ENCODE results near the gene MICAL2.

The MICAL2 gene

DNA sequence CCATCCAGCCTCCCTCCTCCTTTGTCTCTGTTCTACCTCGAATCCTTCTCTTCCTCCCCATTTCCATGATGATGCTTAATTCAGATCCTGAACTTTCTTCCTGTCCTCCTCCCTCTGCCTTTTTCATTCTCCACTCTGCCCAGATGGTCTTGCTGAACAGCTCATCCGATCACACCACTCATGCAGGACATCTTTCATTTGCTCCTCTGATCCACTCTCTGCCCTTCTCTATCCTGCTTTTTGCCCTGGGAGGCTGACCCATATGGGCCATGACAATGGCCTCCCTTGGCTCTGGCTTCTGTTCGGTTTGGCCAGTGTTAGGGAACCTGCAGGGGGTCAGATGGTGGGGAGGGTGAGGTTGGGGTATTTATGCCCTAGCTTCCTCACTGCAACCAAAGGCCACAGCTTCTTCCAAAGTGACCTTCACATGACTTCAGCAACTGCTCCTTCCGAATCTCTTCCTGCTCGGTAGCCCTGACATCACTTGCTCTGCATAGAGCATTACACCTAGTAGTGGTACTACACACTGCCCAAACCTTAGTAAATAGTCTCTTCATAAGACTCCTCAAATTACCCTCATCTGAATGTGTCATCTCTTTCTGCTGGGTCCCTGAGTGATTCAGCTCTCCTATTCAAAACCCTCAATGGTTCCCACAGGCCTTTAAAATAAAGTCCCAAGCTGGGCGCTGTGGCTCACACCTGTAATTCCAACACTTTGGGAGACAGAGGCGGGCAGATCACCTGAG lies 32.7 kb upstream of the MICAL2 start:
- DNase-seq (ENCODE audit: low read depth), result no peak

DNA sequence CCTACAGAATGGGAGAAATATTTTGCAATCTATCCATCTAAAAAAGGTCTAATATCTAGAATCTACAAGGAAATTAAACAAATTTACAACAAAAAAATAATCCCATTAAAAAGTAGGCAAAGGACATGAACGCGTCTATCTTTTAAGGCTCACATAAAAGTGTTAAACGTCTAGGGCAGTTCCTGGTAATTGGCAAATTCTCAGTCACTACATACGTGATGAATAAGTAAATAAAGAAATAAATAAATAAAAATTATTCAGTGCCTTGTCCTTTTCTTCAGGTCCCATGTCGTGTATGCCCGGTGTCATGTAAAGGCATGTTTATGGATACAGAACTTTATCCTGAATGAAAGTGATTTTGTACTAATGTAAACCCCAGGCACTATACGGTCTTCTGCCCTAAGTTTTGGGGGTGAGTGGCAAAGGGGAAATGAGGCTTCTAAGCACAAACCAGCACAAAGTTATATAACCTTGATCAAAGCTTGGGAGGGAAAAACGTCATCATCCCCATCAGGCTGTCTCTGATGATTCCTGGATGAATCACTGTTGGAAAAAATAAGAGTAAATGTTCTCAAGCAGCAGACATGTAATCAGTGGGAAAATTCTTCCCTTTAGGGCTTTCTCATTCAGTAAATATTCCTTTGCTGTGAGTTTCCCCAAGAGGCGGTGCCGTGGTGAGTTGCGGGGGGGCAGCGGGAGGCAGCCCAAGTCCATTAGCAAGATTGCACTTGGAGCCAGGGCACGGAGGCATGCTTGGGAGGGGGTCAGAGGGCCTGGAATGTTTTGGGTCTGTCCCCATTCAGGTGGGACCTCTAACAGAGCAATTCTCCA lies 30.4 kb upstream of the MICAL2 start:
- peak; percentile 98 for DNase-seq (ENCODE audit: low read depth)

DNA sequence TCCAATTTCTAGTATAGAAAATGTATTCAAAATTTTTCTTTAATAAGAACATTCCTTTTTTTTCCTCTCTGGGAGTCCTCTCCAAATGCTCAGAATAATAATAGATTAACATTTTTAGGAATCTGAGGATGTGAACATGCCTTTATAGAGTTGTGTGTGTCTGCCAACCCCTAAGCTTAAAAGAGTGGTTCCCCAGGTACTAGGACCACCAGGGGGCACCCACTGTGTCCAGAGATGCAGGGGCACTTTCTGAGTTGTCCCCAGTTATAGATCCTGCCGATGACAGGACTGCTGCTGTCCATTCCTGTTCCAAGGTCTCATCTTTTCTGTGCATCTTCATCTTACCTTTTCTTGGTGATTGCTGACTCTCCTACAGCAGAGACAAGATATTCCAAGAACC lies 27.0 kb upstream of the MICAL2 start:
- DNase-seq (ENCODE audit: low read depth), result no peak

DNA sequence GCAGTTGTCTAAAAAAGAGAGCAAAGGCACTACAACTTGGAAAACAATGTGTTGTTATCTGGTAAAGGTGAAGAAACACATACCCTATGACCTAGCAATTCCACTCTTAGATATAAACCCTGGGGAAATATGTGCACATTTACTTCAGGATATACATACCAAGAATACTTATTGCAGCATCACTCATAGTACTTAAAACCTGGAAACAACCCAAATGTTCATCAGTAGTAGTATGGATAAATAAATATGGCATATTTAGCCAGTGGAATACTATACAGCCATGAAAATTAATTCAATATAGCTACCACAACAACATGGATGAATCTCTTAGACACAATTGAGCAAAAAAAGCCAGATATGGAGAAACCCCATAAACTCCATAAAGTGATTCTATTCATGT lies 26.1 kb upstream of the MICAL2 start:
- DNase-seq (ENCODE audit: low read depth), result no peak

DNA sequence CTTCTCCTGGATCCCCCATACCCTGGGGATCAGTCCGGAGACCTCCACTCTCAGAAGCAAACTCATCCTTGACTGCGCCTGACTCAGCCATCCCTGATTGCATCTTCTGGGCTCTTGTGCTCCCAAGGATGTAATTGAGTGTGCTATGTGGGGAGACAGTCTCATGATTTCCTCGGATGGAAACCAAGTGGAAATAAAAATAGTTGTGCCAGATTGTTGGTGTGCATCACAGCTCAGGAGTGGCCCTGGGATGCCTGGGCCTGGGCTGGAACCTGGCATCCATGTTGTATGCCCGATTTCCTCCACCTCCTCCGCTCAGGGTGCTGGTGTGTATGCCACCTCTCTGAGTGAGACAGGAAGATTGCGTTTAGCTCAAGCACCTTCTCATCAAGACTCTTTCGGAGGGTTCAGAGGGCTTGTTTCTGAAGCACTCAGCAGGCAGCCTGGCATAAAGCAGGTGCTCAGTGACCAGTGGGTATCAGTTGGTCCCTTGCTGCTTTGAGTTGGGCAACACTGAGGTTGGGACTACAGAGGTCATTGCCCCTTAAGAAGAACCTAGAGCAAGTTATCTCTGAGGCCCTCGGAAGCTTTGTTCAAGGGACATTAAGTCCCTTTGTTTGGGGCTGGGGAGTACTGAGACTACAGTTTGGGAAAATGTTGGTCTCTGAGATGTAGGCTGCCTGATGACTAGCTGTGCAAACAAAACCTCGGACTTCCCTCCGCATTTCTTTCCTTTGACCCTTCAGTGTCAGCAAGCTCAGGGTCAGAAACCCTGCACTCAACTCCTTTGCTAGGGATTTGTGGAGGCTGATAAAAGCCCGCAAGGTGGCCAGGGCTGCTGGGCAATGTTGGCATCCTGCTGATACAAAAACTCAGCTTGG lies 24.8 kb upstream of the MICAL2 start:
- no peak for DNase-seq (ENCODE audit: low read depth)

DNA sequence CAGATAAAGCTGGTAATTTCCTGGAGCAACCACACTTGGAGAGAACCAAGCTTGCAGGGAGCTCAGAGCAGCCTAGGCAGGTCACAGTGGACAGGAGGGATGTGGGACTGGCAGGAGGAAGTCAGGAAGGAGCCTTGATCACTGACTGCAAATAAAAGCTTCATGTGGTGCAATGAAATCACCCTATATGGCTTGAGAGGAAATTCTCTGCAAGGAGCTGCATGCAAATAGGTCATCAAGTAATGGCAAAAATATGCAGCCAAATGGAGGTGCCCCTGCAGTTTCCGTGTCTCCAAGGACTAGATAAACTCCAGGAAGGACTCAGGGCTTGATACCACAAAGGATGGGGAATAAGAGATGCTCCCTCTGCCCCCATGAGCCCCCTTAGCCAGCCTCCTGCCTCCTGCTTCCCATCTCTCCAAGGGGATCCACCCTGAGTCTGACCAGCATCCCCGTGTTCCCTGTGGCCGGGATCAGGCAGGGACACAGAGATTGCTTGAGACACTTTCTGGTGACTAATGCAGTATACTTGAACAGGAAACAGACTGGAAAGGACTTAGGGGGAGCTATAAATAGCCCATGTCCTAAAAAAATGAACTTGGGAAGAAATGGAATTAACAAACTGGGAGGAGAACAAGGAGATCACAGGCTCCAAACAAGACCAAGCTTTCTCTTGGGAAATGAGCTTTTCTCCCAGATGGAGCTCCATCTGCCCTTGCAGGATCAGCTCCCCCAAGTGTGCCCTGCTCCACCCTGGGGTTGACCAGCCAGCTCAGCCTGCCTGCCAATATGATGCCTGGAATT lies 23.9 kb upstream of the MICAL2 start:
- DNase-seq (ENCODE audit: low read depth), result peak; percentile 96

DNA sequence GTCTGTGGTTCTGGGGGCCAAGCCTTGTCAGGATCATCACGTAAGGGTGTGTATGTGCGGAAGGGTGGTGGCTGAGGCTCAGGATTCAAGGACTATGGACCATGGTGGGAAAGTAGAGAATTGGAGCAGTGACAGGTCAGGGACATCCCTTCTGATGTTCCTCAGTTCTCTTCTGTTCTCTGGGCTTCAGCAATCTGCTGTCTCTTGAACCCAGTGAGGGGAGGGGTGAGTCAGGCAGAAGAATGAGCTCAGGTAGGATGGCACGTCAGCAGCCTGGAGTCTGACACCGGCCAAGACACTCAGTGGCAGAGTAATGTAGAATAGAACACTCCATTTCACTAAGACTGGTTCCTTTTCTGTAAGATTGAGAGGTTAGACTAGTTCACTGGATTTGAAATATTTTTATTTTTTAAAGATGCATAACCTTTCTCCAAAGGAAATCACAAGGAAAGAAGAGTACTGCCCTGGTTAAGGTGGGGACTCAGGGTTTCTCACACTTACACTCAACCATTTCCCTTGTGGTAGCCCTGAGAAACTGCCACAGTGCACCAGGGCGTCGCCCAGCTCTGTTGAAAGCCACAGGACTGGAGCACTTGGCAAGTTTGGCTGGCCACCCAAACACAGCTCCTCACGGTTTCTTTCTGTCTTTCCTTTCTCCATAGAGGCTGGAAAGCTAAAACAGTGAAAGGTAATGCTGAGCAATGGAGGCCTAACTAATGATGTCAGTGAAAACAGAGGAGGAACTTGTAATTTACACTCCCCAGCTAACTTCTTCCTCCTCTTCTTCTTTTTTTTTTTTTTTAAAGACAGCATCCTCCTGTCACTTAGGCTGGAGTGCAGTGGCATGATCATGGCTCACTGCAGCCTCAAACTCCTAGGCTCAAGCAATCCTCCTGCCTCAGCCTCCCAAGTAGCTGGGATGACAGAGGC lies 23.1 kb upstream of the MICAL2 start:
- peak; percentile 77 for DNase-seq (ENCODE audit: low read depth)

DNA sequence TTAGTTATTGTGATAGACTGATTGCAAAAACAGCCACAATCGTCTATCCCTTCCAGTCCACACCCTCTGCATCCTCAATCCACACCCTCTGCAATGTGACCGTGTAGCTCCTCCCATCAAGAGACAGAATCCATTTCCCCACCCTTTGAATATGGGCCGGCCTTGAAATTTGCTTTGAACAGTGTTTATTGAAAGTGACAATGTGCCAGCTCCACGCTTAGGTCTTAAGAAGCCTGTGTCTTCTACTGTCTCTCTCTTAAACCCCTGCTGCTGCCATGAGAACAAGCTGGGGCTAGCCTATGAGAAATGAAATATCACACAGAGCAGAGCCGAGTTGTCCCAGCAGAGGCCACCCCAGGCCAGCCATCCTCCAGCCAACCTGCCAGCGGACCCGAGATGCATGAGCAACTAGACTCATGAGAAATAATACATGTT lies 22.3 kb upstream of the MICAL2 start:
- peak; percentile 81 for DNase-seq (ENCODE audit: low read depth)

DNA sequence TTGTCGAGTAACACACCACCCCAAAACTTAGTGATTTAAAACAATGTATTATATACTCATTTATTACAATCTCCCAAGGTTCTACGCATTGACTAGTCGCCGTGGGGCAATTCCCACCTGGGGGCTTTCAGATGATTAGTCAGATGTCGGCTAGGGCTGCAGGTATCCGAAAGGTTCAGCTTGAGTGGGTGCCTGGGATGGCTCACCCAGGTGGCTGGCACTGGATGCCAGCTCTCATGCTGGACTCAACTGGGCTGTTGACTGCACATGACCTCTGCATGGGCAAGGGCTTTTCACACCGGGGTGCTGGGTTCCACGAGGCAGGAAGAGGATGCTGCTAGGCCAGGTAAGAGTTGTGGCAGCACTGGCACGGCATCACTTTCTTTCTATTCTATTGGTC lies 21.9 kb upstream of the MICAL2 start:
- DNase-seq (ENCODE audit: low read depth), result no peak

DNA sequence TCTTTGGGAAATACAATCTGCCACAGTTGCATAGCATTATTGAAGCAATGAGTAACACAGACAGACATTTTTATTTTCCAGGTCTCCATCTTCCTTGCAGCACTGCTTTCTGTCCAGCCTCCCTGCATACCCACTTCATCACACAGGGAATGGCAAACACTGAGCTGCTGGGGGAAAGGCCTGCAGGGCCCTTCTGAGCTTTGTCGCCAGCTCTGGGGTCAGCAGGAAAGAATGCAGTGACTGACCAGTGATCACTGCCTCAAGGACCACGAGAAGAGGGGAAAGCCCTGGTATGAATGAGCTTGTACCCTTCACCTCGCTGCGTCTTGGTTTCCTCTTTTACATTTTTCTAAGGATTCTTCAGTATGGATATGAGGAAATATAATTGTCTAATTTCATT lies 21.3 kb upstream of the MICAL2 start:
- no peak for DNase-seq (ENCODE audit: low read depth)

DNA sequence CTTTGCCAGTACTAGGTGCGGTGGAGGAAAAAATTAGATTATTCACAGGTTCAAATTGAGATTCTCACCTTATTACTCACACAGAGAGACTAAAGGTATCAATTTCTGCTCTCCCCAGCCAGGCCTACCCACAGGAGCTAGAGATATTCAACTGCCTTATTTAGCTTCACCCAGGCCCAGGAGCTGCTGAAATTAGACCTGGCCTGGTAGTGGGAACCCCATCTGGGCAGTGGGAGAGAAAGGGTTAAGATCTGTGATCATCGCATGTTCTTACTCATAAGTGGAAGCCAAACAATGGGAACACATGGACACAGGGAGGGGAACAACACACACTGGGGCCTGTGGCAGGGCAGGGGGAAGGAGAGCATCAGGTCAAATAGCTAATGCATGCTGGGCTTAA lies 20.9 kb upstream of the MICAL2 start:
- no peak for DNase-seq (ENCODE audit: low read depth)

DNA sequence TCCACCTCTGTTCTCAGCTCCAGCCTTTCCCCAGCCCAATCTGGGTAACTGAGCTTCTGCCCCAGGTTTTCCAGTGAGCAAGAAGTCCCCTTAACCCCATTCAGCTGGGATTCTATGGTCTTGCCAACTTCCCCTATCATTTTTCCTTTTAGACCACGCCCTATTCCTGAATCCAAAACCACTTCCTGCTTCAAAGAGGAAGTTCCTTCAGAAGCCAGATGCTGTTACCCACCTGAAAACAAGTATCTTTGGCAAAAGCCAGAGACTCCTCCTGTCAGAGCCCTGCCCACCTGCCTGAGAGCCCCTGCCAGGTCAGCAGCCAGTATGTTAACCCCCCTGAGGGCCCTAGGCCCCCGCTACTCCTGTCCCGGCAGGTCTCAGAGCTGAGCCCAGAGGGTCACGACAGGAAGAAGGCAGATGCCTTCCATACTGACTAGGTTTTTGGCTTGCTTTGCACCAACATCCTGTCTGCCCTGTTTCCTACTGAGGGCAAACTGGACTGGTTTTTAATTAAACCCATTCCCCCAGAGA lies 20.3 kb upstream of the MICAL2 start:
- DNase-seq (ENCODE audit: low read depth), result no peak

DNA sequence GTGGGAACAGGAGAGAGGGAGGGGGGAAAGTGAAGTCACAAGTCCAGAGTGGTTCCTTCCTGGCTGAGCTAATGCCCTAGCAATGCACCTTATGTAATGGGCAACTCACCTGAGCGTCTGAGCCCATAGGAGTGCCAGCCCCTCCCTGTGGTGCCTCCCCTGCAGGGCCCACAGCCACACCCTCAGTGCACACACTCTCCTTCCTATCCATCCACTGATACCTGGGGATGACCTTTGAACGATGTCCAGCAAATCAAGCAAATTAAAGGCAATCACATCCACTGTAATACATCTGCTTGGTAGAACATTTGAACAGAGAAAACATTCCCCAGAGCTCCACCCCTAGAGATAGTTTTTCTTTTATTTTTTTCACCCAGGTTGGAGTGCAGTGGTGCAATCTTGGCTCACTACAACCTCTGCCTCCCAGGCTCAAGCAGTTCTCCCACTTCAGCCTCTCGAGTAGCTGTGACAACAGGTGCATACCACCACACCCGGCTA lies 19.6 kb upstream of the MICAL2 start:
- DNase-seq (ENCODE audit: low read depth), result no peak

DNA sequence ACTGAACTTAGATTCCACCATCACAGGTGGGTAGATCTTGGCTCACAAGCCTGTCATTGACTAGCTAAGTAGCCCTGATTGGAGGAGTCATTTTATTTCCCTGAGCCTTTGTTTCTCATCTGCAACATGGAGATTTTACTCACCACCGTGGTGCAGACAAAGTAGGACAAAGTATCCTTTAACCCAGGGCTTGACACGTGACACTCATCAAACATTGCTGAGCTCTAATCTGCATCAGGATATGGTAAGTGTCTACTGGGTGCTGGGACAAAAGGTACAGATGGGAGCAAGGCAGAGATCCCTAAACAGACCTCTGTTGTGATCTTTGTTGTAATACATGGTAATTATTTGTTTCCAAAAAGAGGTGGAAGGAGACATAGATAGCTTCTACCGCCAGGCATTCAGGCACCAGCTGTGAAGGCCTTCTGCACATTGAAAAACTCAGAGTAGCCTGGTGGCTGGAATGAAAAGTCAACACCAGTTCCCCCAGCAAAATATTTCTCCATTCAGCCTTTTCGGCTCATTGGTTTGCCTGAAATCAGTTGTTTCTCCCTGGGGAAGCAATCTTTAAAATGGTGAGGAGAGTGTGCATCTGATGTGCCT lies 18.3 kb upstream of the MICAL2 start:
- no peak for DNase-seq (ENCODE audit: low read depth)

DNA sequence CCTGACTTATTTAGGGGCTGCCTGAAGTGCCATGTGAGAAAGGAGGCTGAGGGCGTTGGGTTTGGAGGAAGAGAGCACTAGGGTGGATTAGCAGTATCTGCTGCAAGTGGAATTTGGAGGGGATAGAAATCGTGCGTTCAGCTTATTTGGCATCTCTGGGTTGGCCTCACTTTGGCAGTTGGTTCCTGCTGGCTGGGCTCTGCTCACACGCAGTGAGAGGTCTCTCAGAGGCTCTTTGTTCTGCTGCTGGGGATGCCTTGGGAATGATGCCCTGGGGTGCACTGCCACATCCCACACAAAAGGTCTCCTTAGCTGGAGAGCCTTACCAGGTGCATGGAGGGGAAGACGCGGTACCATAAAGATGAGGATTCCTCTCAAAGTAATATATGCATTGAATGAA lies 17.7 kb upstream of the MICAL2 start:
- no peak for DNase-seq (ENCODE audit: low read depth)

DNA sequence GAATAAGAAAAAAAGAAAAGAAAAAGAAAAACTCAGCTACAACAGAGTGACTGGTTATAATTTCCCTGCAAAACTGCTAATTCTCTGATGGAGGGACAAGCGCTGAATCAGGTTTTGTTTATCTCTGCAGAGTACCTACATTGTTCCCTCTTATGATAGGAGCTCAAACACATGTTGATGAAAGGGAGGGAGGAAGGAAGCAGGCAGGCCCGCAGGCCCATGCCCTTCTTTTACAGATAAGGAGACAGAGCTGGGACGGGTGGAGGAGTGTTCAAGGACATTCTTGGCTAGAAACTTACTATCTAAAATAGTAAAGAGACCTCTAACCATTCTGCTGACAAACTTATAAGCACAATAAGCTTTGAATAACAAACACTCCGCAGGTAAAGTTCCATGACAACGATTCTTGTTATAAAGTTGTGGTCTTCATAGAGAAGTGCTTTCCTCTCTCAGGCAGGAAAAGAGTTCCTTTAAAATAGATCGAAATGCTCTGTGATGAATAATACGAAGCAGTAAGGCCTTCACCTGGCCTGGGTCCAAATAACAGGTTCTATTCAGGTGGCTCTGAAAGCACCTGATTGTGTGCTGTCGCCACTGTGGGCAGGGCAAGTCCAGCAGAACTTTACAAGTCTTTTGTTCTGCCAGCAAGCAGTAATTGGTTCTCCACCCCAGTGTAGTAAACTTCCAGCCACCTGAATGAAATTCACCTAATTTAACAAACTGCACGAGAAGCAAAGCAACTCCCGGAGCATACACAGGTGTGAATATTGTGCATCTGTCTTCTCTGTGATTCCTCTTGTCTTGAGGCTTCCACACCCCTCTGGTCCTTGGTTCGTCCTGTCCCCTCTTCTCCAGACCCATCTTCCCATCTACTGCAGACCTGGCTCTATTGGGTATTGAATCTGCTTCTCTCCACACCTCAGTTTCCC lies 15.3 kb upstream of the MICAL2 start:
- no peak for DNase-seq (ENCODE audit: low read depth)

DNA sequence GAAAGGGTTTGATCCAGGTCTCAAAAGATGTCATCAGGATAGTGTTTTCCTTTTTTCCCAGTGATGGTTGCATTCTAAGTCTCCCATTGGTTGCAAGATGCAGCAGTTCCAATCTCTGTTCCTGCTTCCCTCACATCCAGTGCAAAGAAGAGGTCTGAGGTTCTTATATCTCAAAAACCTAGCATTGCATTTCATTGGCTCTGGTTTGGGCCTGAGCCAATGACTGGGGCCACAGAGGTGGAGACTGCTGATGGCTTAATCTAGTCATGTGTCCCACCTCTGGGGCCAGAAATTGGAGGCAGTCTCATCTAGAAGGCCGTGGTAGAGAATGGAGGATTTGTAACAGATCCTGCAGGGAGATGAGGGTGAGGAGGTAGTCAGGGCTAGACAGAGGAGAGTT lies 13.2 kb upstream of the MICAL2 start:
- DNase-seq (ENCODE audit: low read depth), result no peak

DNA sequence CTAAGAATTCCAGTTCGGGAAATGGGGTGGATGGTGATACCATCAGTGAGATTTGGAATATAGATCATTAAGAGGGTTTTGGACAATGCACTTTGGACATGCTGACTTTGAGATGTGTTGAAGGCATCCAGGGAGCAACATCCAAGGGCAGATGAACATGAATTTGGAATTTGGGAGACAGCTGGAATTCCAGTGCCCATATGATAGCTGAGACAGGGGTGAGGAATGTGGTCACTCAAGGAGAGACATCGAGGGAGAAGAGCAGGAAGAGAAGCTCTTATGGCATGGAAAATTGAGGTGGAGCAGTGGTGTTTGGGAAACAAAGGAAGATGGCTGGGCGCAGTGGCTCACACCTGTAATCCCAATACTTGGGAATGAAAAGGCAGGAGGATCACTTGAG lies 11.8 kb upstream of the MICAL2 start:
- no peak for DNase-seq (ENCODE audit: low read depth)
